Measurements from ENCODE around the gene CDKN2B.
"Not testable (repeated sequence)": the region's sequence is repeated elsewhere in the genome, so short reads cannot be mapped to it uniquely, and the experiment has no call there.

The CDKN2B gene

DNA sequence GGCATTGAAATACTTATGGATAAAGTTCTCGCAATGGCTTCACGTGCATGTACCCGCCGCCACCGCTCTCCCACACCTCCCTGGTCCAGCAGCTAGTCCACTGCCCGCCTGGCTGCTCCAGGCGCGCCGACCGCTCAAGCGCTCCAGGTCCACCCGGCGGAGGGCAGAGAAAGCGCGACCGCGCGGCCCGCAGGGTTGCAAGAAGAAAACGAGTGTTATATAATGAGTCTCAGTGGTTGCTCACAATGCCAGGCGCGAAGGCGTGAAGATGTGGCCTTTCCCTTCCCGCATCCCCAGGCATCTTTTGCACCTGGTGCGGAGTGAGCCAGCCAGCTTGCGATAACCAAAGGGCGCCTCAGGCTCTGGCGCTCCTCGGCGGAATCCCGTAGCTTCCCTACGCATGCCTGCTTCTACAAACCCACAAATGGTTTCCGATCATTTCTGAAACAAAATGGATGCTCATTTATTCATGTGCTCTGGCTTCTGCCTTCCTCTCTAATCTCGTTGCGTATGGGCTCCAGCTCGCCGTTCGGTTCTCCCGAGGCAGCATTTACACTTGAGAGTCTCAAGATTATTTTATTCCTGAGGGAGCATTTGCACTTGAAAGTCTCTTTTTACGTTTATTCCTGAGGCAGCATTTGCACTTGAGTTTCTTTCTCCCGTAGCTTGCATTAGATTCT lies 40.6 kb downstream of the CDKN2B start:
- DNase-seq, result no peak

DNA sequence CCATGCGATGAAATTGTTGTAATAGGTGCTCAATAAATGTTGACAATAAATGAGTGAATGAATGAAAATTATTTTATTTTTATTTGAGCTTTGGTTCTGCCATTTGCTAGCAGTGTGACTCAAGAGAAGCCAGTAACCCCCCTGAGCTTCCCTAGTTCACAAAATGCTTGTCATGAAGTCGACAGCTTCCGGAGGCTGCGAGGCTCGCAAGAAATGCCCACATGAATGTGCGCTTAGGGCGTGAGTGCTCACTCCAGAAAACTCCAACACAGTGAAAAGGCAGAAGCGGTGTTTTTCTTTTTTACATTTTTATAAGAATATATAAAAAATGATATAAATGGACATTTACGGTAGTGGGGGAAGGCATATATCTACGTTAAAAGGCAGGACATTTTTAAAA lies 41.4 kb downstream of the CDKN2B start:
- no peak for DNase-seq

DNA sequence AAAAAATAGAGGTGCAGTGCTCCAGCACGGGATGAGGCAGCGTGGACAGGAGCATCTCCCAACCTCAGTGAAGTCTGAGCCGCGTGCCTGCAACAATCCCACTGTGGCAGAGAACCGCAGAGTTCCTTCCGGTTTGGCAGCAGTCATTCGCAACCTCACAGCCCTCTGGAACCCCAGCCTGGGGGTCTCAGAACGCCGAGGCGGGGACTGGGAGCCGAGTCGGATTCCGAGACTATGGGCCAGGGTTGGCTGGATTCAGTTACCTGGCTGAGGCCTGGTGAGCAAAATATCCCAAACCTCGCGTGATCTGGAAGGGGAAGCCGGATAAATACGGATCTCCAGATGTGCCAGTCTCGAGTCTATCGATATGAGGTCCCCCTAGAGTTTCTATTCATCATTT lies 41.9 kb downstream of the CDKN2B start:
- no peak for DNase-seq

DNA sequence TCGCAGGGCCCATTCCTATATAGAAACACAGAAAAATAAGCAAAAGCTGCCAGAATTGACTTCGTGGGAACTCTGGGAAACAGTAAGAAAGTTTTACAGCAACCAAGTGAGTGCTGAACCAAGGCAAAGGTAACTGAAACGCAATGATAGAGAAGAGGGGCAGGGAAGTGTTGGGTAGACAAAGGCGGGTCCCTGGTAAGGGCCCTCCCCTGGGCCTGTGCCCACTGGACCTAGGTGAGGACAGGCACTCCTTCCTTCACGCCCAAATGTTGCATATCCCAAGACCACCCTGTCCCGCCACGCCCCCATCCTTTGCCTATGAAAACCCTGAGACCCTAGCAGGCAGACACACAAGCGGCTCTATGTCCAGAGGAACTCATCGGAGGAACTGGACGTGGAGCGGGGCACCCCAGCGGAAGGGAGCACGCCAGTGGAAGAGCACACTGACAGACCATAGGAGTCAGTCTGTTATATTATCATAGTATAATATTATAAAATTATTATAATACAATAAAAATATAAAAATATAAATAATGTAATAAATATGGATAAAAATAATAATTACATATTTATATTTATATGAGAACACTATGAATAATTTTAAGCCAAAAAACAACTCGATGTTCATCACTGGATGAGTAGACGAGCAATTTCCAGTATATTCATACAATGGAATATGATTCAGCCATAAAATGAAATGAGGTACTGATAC lies 42.8 kb downstream of the CDKN2B start:
- no peak for DNase-seq

DNA sequence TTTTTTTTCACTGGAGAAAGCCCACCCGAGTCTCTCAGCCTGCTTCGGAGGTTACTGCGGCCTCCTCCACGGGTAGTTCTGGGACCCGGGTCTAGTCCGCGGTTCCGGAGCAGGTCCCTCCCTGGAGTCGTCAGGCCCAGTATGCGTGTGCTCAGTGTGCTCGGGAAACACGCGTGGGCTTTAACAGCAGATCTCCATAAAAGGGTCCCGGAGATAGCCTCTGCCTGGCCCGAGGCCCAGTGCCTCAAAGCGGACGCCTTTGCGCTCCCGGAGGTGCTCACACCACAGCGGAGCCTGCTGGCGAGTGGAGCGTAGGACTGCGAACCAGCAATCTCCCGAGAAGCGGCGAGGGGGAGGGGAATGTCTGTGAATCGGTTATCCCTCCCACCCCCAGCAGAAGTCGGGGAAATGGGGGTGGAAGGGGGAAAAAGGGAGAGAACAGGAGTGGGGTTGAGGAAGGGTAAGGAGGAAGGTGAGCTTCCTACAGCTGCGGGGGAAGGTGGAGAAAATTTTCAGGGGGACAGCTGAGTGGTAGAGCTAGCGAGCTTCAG lies 43.6 kb downstream of the CDKN2B start:
- peak; percentile 55 for DNase-seq

DNA sequence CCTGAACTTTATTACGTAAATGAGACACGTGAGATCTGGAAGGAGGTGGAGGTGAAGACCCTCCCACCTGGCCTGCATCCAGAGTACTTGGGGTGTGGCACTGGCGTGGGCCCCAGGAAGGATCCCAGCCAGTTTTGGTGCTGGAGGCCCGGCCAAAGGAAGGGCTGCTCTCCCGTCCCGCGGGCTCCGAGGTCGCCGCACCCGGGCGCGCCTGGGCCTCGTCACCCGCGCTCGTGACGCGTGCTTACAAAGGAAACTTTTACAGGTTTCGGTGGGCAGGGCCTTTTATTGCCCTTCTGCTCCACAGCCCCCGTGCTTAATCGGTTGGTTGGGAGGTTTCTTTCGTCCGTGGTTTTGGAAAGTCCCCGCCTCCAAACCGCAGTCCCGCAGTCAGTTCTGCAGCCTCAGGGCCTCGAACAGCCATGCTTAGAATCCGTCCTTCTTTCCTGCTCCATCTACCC lies 44.1 kb downstream of the CDKN2B start:
- peak; percentile 77 for DNase-seq

DNA sequence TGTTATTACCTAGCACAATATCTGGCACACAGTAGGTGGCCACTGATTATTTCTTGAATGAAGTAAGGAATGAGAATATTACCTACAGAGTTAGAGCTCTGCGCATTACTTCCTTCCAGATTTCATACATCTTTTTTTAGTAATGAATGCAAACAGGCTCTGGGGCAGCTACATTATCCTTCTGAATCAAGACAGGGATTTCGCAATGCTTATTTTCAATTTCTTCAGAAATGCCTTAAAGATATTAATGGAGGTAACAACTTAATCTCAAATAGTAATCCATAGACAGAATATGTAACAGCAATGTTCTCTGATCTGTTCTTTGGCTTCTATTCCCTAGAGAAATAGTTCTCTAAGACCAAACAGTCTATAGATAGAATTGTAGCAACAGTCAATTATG lies 47.5 kb downstream of the CDKN2B start:
- no peak for DNase-seq

DNA sequence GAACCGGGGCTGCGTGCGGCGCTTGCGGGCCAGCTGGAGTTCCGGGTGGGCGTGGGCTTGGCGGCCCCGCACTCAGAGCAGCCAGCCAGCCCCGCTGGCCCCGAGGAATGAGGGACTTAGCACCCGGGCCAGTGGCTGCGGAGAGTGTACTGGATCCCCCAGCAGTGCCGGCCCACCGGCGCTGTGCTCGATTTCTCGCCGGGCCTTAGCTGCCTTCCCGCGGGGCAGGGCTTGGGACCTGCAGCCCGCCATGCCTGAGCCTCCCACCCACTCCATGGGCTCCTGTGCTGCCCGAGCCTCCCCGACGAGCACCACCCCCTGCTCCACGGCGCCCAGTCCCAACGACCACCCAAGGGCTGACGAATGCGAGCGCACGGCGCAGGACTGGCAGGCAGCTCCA lies 49.8 kb downstream of the CDKN2B start:
- not testable (repeated sequence) for DNase-seq

DNA sequence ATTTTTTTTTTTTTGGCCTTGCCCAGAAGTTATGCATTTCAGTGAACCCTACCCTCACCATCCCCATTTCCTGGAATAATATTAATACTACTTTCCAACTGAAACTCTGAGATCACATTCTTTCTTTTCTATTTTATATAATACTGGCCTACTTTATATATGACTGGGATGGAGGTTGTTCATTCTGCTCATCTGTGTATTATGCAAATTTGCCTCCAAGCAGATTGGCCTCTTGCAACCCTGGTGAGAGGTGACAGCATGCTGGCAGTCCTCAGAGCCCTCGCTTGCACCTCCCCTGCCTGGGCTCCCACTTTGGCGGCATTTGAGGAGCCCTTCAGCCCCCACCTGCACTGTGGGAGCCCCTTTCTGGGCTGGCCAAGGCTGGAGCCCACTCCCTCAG lies 50.3 kb downstream of the CDKN2B start:
- DNase-seq, result no peak

Measured in CD4-positive, alpha-beta T cell treated with Interleukin-17A for 1 hour (primary cell).